Thymus (tissue), 11 donors: ENCODE measurements around the gene FUT2. TPM values are rescaled to one million over a fixed set of nuclear protein-coding genes. Genes with fewer than 3 reads are reported as not detected.

Experiments used
- DNase-seq, 9 donors: peaks; one replicate each; pipeline ENCODE4 v3.0.0-alpha.2; 2013; ENCODE audit warnings: low spot score in 9 of 9, low read depth in 6 of 9, missing footprints in 1 of 9
- H3K27ac ChIP-seq, 2 donors: one replicate each; pipeline ENCODE4 v1.5.1; 2013; ENCODE audit warnings: control low read depth in 1 of 2, low read depth in 1 of 2, low read length in 1 of 2, mild to moderate bottlenecking in 1 of 2, moderate library complexity in 1 of 2
- H3K27me3 ChIP-seq, 2 donors: one replicate each; pipeline ENCODE4 v1.5.1; 2013; ENCODE audit warnings: low read length in 1 of 2; ENCODE audit not compliant: control insufficient read depth in 2 of 2, insufficient read depth in 1 of 2
- H3K36me3 ChIP-seq, 2 donors: one replicate each; pipeline ENCODE4 v1.5.1; 2013; ENCODE audit warnings: low read length in 1 of 2, mild to moderate bottlenecking in 1 of 2, moderate library complexity in 1 of 2; ENCODE audit not compliant: control insufficient read depth in 2 of 2, insufficient read depth in 2 of 2
- H3K4me1 ChIP-seq, 2 donors: one replicate each; pipeline ENCODE4 v1.5.1; 2013; ENCODE audit warnings: low read length in 2 of 2; ENCODE audit not compliant: control insufficient read depth in 2 of 2, insufficient read depth in 2 of 2
- H3K4me3 ChIP-seq, 2 donors: one replicate each; pipeline ENCODE4 v1.5.1; 2013; ENCODE audit warnings: low read length in 2 of 2, control low read depth in 1 of 2, mild to moderate bottlenecking in 1 of 2
- H3K9me3 ChIP-seq, 2 donors: one replicate each; pipeline ENCODE4 v1.5.1; 2013; ENCODE audit warnings: low read length in 1 of 2, mild to moderate bottlenecking in 1 of 2; ENCODE audit not compliant: control insufficient read depth in 2 of 2, insufficient read depth in 1 of 2
- WGBS: extraction: QIAGEN DNeasy Blood & Tissue Kit; methylation state at CpG from one replicate; pipeline ENCODE4 v1.1.7; 2013; 5-methylcytosine and 5-hydroxymethylcytosine counted together
- polyA plus RNA-seq: library from polyadenylated mRNA; stranded (reverse); fragments of 200-250 nt; gene quantifications from one replicate; pipeline ENCODE4 v1.2.3, GENCODE V29; 2013
- total RNA-seq: library from RNA; stranded (reverse); fragments of 120-200 nt; gene quantifications from one replicate; pipeline ENCODE4 v1.2.4, GENCODE V29; 2013
- donor health status: healthy.

The FUT2 gene
- total and polyA plus RNA-seq, 2 donors, result 0.66 to 3.2 TPM

DNA sequence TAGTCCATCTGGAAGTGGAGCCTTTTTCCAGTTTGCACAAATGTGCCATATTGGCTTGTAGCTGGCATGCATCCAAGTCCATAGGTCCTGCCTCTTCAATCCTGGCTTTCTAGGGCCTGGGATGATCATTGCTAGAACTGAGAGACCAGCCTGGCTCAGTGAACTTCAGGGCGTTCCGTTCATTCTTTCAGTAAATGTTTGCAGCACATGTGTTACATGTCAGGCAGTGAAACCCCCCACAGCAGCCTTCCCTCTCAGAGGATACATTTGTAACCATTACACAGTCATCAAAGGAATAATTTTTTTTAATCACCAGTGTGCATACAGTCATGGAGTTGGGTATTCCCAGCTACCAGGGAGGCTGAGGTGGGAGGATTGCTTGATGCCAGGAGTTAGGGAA lies 9.7 kb downstream of the FUT2 start:
- WGBS, result 49% methylated on average over 2 of the region's 2 CpGs
- H3K36me3 ChIP-seq, result peaks cover 0 to 8% of the 10 kb centered on the region in 2 donors
- DNase-seq, result no peak
- no peaks in the 10 kb centered on the region for H3K4me1 ChIP-seq
- H3K4me3 ChIP-seq, result no peak overlapping the region
- no peak overlapping the region for H3K27ac ChIP-seq
- H3K27me3 ChIP-seq, result no peaks in the 10 kb centered on the region
- H3K9me3 ChIP-seq, result peaks cover 0 to 6% of the 10 kb centered on the region in 2 donors

DNA sequence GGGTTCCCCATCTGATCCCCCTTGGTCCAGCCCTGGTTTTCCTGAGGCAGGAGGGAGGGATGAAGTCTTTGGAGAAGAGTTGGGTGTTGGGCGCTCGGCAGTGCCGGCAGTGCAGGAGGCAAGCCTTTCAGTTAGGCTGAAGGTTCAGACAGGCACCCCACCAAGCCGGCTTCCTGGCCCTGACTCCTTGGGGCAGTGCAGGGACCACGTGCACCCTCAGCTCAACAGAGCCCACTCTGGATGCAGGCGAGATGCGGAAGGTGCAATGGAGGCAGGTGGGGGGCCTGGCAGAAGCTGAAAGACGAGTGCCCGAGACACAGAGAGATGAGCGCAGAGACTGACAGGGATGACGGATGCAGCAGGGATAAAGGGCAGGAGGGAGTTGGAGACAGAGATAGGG lies 12.7 kb downstream of the FUT2 start:
- H3K36me3 ChIP-seq, result peaks cover 0 to 5% of the 10 kb centered on the region in 2 donors
- DNase-seq, result no peak
- H3K27me3 ChIP-seq, result peaks cover 0 to 7% of the 10 kb centered on the region in 2 donors
- no peak overlapping the region for H3K4me3 ChIP-seq
- H3K27ac ChIP-seq, result no peak overlapping the region
- H3K9me3 ChIP-seq, result peaks cover 0 to 5% of the 10 kb centered on the region in 2 donors
- H3K4me1 ChIP-seq, result peaks cover 7 to 9% of the 10 kb centered on the region in 2 donors
- 92% methylated on average over 11 of the region's 11 CpGs for WGBS

DNA sequence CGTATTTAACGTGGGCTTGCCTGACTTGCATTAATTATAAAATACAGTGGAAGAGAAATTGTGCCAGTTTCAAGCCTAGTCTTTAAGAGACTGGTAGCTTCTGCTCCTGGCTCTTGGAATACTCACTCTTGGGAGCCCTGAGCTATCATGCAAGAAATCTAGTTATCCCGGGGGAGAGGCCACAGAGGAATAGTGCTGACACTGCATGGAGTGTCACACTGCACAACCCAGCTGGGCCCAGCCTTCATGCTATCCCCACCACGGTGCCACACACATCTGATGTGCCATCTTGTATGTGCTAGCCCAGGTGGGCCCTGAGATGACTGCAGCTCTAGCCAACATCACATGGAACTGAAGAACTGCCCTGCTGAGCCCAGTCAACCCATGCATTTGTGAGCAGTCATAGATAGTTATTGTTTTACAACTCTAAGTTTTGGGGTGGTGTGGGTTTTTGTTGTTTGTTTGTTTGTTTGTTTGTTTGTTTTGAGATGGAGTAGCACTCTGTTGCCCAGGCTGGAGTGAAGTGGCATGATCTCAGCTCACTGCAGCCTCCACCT lies 15.4 kb downstream of the FUT2 start:
- WGBS, result over 99% methylated on average over 4 of the region's 4 CpGs
- H3K27ac ChIP-seq, result no peak overlapping the region
- no peak for DNase-seq
- no peaks in the 10 kb centered on the region for H3K9me3 ChIP-seq
- H3K4me3 ChIP-seq, result no peak overlapping the region
- peaks cover 15 to 25% of the 10 kb centered on the region in 2 donors for H3K4me1 ChIP-seq
- no peaks in the 10 kb centered on the region for H3K36me3 ChIP-seq
- H3K27me3 ChIP-seq, result peaks cover 0 to 7% of the 10 kb centered on the region in 2 donors

DNA sequence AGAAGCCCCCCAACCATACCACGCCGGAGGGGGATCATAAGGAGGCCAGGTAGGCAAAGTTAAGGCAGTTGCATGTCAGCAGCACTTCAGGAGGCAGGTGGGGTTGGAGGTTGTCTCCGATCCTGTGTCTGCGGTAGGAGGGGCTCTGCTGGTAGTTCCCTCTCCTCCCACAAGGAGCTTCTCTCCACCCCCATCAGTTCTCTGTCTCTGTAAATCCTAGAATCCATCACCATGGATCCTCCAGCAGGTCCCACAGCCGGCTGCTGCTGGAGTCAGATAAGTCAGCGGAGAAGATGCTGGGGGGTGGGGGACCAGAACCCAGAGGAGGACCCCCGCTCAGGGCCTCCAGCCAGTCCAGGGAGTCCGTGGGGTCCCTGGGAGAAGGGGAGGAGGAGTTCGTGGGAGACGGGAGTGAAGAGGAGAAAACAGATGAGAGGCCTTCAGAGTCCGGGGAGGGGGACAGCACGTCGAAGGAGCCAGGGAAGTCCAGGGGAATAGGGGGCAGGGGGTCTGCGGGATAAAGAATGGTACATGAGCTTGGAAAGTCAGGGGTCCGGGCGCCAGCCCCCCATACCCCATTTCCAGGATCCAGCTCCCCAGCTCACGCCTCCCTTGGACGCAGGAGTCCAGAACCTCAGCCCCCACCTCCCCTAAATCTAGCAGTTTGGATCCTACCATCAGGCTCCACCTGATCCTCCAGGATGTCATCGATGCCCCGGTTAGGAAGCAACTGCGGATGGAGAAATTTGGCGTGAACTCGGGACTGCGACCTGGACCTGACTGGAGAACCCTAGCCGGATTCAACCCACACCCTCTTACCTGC lies 17.5 kb downstream of the FUT2 start:
- peak in 1 of 9 donors; percentile 39 for DNase-seq
- 12% methylated on average over 25 of the region's 25 CpGs for WGBS
- no peak overlapping the region for H3K27ac ChIP-seq
- peak overlapping the region; percentile 60 to 62 for H3K4me3 ChIP-seq
- H3K9me3 ChIP-seq, result no peaks in the 10 kb centered on the region
- no peaks in the 10 kb centered on the region for H3K36me3 ChIP-seq
- H3K4me1 ChIP-seq, result peaks cover 15 to 28% of the 10 kb centered on the region in 2 donors
- peaks cover 0 to 7% of the 10 kb centered on the region in 2 donors for H3K27me3 ChIP-seq

DNA sequence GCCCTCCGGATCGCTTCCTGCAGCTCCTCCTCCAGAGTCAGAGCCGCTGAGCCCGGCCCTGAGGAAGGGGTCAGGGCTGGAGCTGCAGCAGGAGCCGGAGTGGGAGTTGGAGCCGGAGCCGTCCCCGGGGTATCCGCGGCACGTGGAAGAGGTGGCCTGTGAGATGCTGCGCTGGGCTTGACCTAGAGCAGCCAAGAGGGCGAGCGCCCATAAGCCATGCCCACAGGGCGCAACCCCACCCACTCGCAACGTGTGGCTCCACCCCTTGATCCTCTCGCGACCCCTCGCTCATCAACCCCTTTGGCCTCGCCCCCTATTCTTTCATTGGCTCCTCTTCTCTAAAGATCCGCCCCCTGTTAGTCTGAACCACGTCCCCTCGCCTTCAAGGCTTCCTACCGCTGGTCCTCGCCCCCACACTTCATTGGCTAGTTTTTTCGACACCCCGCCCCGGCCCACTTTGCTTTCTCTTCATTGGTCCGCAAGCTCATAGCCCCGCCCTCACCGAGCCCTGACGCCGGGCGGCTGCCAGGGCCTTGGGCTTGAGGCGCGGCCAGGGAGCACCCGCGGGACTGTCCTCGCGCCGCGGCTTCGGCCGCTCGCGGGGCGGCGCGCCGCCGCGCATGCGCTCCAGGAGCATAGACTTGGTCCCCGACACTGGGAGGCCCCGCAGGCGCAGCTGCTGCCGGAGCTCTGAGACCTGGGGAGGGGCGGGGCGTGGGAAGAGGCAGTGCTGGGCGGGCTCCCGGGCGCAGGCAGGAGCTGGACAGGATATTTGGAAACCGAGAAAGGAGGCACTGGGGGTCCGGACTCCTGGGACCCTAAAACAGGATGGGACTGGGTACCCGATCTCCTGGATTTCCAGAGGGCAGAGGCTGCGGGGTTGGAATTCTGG lies 18.3 kb downstream of the FUT2 start:
- peaks cover 15 to 28% of the 10 kb centered on the region in 2 donors for H3K4me1 ChIP-seq
- under 1% methylated on average over 67 of the region's 67 CpGs for WGBS
- H3K27me3 ChIP-seq, result peaks cover 0 to 7% of the 10 kb centered on the region in 2 donors
- peak; percentile 88 to 99 (median 97) for DNase-seq
- peak overlapping the region; percentile 53 to 68 for H3K27ac ChIP-seq
- no peaks in the 10 kb centered on the region for H3K36me3 ChIP-seq
- H3K9me3 ChIP-seq, result no peaks in the 10 kb centered on the region
- H3K4me3 ChIP-seq, result peak overlapping the region; percentile 60 to 62

DNA sequence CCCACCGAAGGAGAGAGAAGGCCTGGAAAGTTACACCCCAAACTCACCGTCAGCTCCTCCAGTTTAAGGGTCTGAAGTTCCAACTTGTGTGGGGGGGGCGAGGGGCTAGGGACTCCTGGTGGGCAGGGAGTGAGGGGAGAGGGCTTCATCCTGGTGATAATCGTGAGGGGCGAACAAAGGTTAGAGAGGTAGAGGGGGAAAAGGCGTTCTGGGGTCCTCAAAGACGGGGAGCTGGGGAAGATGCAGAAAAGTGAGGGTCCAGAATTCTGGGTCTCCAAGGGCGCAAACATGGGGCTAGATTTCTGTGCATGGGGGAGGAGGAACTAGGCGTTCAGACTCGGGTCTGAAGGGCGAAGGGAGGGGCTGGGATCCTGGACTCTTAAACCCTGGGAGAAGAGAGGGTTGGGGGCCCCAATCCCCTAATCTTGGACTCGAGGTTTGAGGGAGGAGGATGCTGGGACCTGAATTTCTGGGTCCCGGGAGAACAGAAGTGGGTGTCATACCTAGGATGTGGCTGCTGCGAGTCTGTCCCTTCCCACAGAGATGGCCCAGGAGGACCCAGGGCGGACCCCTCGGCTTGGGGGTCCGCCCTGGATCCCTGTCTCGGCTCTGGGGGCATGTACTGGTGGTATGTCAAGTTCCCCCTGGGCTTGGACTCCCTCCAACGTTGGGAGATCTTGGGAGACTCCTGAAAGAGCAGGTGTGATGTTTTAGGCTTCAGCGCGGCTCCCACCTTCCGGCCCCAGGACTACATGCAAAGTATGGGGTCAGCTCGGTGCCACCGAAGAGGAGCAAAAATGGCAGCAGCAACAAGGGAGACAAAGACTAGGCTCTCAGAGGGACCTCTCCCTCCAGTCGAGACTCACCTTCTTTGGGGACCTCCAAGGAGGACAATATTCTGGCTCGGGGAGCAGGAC lies 19.2 kb downstream of the FUT2 start:
- Histone ChIP-seq H3K27ac (peak overlapping the region; percentile 10 to 68), H3K27me3 (peaks cover 0 to 7% of the 10 kb centered on the region in 2 donors), H3K4me3 (peak overlapping the region; percentile 56 to 60), H3K4me1 (peaks cover 15 to 34% of the 10 kb centered on the region in 2 donors), H3K36me3 (no peaks in the 10 kb centered on the region), H3K9me3 (no peaks in the 10 kb centered on the region)
- 73% methylated on average over 26 of the region's 26 CpGs for WGBS
- DNase-seq, result no peak

DNA sequence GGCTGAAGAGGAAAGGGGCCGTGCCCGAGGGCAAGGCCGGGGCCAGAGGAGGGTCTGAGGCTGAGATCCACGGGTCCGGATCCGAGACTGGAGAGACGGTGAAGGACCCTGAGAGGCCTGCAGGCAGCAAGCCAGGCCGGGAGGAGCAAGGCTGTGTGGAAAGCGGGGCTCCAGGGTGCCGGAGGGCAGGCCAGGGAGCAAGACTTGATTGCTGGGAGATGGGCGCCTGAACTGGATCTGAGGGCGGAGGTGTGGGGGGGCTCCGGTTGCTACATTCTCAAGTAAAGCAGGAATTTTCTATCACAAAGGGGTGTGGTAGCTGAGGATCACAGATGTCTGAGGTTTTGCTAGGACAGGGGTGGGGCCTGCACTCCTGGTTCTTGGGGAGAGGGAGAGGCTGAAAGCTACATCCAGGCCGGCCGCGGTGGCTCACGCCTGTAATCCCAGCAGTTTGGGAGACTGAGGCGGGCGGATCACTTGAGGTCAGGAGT lies 20.0 kb downstream of the FUT2 start:
- WGBS, result 95% methylated on average over 19 of the region's 19 CpGs
- peaks cover 15 to 40% of the 10 kb centered on the region in 2 donors for H3K4me1 ChIP-seq
- peaks cover 0 to 7% of the 10 kb centered on the region in 2 donors for H3K27me3 ChIP-seq
- no peak for DNase-seq
- no peak overlapping the region for H3K27ac ChIP-seq
- no peak overlapping the region for H3K4me3 ChIP-seq
- no peaks in the 10 kb centered on the region for H3K36me3 ChIP-seq
- no peaks in the 10 kb centered on the region for H3K9me3 ChIP-seq

DNA sequence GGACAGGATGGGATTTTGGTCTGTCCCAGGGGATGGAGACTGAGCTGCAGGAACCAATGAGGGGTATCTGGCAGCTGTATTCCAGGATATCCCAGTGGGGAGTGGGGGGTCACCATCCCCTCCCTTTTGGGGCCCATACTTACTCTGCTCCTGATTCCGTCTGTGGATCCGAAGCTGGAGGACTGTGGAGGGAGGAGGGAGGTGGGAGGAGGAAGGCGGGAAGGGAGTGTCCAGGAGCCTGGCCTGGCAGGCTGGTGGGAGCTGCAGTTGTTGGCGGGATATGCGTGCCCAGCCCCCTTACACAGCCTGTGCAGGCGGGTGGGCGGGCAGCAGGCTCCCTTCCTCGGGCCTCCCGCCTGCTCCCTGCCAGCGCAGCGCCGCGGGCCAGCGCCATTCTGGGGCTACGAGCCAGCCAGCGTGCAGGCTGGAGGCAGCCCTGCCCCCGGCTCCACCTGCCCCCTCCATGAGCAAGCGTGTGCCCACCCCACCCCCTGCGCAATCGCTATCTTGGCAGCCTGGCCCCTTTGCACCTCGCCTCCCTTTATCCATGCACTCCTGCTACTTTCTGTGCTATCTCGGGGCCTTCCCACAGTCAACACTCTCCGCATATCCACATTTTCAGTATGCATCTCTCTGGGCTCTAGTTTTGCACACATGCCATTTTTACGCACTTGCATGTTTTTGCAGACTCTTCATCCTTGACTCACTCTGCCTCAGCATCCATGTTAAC lies 21.0 kb downstream of the FUT2 start:
- 74% methylated on average over 24 of the region's 24 CpGs for WGBS
- Histone ChIP-seq H3K4me1 (peaks cover 18 to 45% of the 10 kb centered on the region in 2 donors), H3K27ac (no peak overlapping the region), H3K4me3 (no peak overlapping the region), H3K9me3 (no peaks in the 10 kb centered on the region), H3K27me3 (peaks cover 0 to 7% of the 10 kb centered on the region in 2 donors), H3K36me3 (no peaks in the 10 kb centered on the region)
- no peak for DNase-seq
